Glutamatergic neuron (in vitro differentiated cells): ENCODE data around the gene DUSP2. TPM values are rescaled to one million over a fixed set of nuclear protein-coding genes. Genes with fewer than 3 reads are reported as not detected.

Source experiments
- DNase-seq: peaks from one replicate; pipeline ENCODE4 v3.0.0; 2022
- H3K27ac Mint-ChIP-seq: one replicate; pipeline ENCODE4 v1.8.0; 2020; ENCODE audit warnings: mild to moderate bottlenecking, mixed read lengths, inconsistent platforms; ENCODE audit not compliant: unreplicated experiment
- H3K27me3 Mint-ChIP-seq: one replicate; pipeline ENCODE4 v1.8.0; 2020; ENCODE audit warnings: mild to moderate bottlenecking, moderate library complexity, mixed read lengths, inconsistent platforms; ENCODE audit not compliant: unreplicated experiment
- H3K36me3 Mint-ChIP-seq: one replicate; pipeline ENCODE4 v1.8.0; 2020; ENCODE audit warnings: mild to moderate bottlenecking, mixed read lengths, inconsistent platforms; ENCODE audit not compliant: unreplicated experiment
- H3K4me1 Mint-ChIP-seq: one replicate; pipeline ENCODE4 v1.8.0; 2020; ENCODE audit warnings: mild to moderate bottlenecking, low read depth, mixed read lengths, inconsistent platforms; ENCODE audit not compliant: unreplicated experiment
- H3K4me3 Mint-ChIP-seq: one replicate; pipeline ENCODE4 v1.8.0; 2020; ENCODE audit warnings: mild to moderate bottlenecking, mixed read lengths, inconsistent platforms; ENCODE audit not compliant: unreplicated experiment
- H3K9me3 Mint-ChIP-seq: one replicate; pipeline ENCODE4 v1.8.0; 2020; ENCODE audit warnings: mild to moderate bottlenecking, moderate library complexity, mixed read lengths, inconsistent platforms; ENCODE audit not compliant: unreplicated experiment
- CTCF ChIP-seq: fragments of 200-600 bp; sonication (generic); IDR thresholded peaks from one replicate; pipeline ENCODE4 v1.5.0; 2021; ENCODE audit not compliant: partially characterized antibody, unreplicated experiment
- total RNA-seq: library from RNA; stranded (reverse); fragmentation: NEBNext Ultra II Directional; extraction: Animal tissue kit (Norgen Biotek cat#: 25700); gene quantifications from one replicate; pipeline ENCODE4 v1.2.1, GENCODE V29; 2021; ENCODE audit not compliant: unreplicated experiment

The DUSP2 gene
- total RNA-seq, 1 donor from 2014 or later: 0.34 TPM

GRCh38 chr2:96185516-96185915 is 40.3 kb upstream of the DUSP2 start:
- Mint-ChIP-seq H3K9me3 (no peaks in the 10 kb centered on the region), H3K4me3 (no peak overlapping the region), H3K36me3 (no peaks in the 10 kb centered on the region), H3K4me1 (no peaks in the 10 kb centered on the region), H3K27me3 (peaks cover 2% of the 10 kb centered on the region), H3K27ac (no peak overlapping the region)
- DNase-seq: no peak
- TF ChIP-seq CTCF: no peak

- H3K36me3 Mint-ChIP-seq: no peaks in the 10 kb centered on the region
- H3K27ac Mint-ChIP-seq: no peak overlapping the region
- DNase-seq: no peak
- no peak overlapping the region for H3K4me3 Mint-ChIP-seq
- no peaks in the 10 kb centered on the region for H3K9me3 Mint-ChIP-seq
- H3K27me3 Mint-ChIP-seq: peaks cover 2% of the 10 kb centered on the region
- no peaks in the 10 kb centered on the region for H3K4me1 Mint-ChIP-seq
- TF ChIP-seq CTCF: no peak
Observed at GRCh38 chr2:96184989-96185388, 39.7 kb upstream of the DUSP2 start.

GRCh38 chr2:96184188-96184587 is 38.9 kb upstream of the DUSP2 start:
- no peak overlapping the region for H3K27ac Mint-ChIP-seq
- no peaks in the 10 kb centered on the region for H3K36me3 Mint-ChIP-seq
- H3K9me3 Mint-ChIP-seq: no peaks in the 10 kb centered on the region
- H3K27me3 Mint-ChIP-seq: peaks cover 2% of the 10 kb centered on the region
- no peaks in the 10 kb centered on the region for H3K4me1 Mint-ChIP-seq
- DNase-seq: no peak
- H3K4me3 Mint-ChIP-seq: no peak overlapping the region
- no peak for TF ChIP-seq CTCF

- Mint-ChIP-seq H3K4me3 (no peak overlapping the region), H3K4me1 (no peaks in the 10 kb centered on the region), H3K27me3 (peaks cover 2% of the 10 kb centered on the region), H3K36me3 (no peaks in the 10 kb centered on the region), H3K9me3 (no peaks in the 10 kb centered on the region), H3K27ac (no peak overlapping the region)
- DNase-seq: no peak
- no peak for TF ChIP-seq CTCF
Observed at GRCh38 chr2:96181529-96181928, 36.3 kb upstream of the DUSP2 start.

- no peak for DNase-seq
- H3K9me3 Mint-ChIP-seq: no peaks in the 10 kb centered on the region
- H3K27me3 Mint-ChIP-seq: peaks cover 2% of the 10 kb centered on the region
- no peak for TF ChIP-seq CTCF
- no peak overlapping the region for H3K4me3 Mint-ChIP-seq
- H3K27ac Mint-ChIP-seq: no peak overlapping the region
- no peaks in the 10 kb centered on the region for H3K36me3 Mint-ChIP-seq
- no peaks in the 10 kb centered on the region for H3K4me1 Mint-ChIP-seq
Observed at GRCh38 chr2:96180521-96180920, 35.3 kb upstream of the DUSP2 start.
